Liver (tissue), 3 donors: ENCODE results near the gene SLC26A9.

Experiments
- ATF3 ChIP-seq: IDR thresholded peaks from 2 replicates; pipeline ENCODE4 v1.6.1; 2016; ENCODE audit warnings: antibody characterized with exemption
- JUND ChIP-seq, 2 donors: IDR thresholded peaks; 2 replicates each; pipeline ENCODE4 v1.6.1; 2016; ENCODE audit warnings: antibody characterized with exemption in 2 of 2
- RXRA ChIP-seq, 2 donors: IDR thresholded peaks; 2 replicates each; pipeline ENCODE4 v1.6.1; 2017 to 2018; ENCODE audit warnings: antibody characterized with exemption in 2 of 2, mild to moderate bottlenecking in 1 of 2
- TAF1 ChIP-seq: conservative IDR thresholded peaks from 2 replicates; pipeline ENCODE4 v1.6.1; 2016; ENCODE audit warnings: antibody characterized with exemption, mild to moderate bottlenecking
- TF ChIP-seq, protein P1 (sequence below): fragments of 150-350 bp; IDR thresholded peaks from 2 replicates; pipeline ENCODE4 v1.5.1; 2017; ENCODE audit warnings: improper control_type of control experiment, low read depth, low read length; ENCODE audit not compliant: missing input control
- donor health status: healthy.
- donor health status: healthy.

DNA sequence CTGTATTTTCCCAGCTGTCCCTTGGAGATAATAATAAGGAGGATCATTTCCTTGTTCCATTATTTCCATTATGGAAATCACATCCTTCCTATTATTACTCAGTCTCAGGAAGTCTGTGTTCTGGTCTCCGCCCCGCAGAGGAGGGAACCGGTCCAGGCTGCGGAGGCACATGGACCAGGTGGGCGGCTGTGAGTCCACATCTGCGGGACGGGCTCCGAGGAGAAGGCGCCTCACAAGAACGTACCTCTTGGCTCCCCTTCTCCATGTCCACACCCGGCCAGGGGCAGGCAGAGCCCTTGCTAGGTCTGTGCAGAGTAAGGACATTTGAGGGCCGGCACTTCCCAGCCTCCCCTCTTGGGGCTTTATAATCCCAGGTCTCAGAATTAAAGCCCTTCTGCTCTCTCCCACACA is 45.3 kb upstream of the SLC26A9 start:
- TF ChIP-seq, protein P1, sequence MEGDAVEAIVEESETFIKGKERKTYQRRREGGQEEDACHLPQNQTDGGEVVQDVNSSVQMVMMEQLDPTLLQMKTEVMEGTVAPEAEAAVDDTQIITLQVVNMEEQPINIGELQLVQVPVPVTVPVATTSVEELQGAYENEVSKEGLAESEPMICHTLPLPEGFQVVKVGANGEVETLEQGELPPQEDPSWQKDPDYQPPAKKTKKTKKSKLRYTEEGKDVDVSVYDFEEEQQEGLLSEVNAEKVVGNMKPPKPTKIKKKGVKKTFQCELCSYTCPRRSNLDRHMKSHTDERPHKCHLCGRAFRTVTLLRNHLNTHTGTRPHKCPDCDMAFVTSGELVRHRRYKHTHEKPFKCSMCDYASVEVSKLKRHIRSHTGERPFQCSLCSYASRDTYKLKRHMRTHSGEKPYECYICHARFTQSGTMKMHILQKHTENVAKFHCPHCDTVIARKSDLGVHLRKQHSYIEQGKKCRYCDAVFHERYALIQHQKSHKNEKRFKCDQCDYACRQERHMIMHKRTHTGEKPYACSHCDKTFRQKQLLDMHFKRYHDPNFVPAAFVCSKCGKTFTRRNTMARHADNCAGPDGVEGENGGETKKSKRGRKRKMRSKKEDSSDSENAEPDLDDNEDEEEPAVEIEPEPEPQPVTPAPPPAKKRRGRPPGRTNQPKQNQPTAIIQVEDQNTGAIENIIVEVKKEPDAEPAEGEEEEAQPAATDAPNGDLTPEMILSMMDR, result no peak
- TF ChIP-seq RXRA (IDR thresholded peaks at IDR 0.05) (no peak), TAF1 (no peak), ATF3 (no peak), JUND (IDR thresholded peaks at IDR 0.05) (no peak)
